ENCODE measurements around the gene NFIL3.

DNA sequence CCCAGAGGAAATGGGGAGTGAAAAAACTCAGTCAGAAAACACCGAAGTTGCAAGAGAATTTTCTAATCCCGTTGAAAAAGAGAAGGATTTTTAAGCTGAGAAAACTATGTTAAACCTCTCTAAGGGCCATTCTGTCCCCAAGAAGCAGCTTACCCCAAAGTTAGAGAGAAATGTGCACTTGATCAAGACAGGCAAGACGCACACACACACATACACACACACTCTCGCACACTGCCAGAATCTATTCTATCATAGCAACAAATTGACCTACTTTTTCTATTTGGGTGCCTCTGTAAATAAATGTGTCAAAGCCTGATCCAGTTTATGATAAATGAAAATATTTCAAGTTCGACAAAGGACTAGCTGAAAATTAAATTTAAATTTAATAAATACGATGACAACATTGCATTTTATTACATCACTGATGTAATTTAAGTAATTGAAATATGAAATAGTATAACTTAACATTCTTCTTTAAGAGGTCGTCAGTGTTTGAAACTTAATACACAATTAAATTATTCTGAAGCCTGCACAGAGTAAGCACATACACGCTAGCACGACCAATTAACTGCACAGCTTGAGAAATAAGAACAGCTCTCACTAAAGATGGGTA is 5.9 kb downstream of the NFIL3 start:
- TF ChIP-seq POLR2AphosphoS5 (IDR thresholded peaks at IDR 0.05; ENCODE audit: low read depth, low read length) (no peak), SIN3A (IDR thresholded peaks at IDR 0.05; ENCODE audit: borderline replicate concordance, insufficient read depth, low read depth, low read length) (no peak), TCF7L2 (IDR thresholded peaks at IDR 0.05; ENCODE audit: low read depth, low read length) (no peak)
- TF ChIP-seq, protein P1, sequence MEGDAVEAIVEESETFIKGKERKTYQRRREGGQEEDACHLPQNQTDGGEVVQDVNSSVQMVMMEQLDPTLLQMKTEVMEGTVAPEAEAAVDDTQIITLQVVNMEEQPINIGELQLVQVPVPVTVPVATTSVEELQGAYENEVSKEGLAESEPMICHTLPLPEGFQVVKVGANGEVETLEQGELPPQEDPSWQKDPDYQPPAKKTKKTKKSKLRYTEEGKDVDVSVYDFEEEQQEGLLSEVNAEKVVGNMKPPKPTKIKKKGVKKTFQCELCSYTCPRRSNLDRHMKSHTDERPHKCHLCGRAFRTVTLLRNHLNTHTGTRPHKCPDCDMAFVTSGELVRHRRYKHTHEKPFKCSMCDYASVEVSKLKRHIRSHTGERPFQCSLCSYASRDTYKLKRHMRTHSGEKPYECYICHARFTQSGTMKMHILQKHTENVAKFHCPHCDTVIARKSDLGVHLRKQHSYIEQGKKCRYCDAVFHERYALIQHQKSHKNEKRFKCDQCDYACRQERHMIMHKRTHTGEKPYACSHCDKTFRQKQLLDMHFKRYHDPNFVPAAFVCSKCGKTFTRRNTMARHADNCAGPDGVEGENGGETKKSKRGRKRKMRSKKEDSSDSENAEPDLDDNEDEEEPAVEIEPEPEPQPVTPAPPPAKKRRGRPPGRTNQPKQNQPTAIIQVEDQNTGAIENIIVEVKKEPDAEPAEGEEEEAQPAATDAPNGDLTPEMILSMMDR (IDR thresholded peaks at IDR 0.05): no peak
- TF ChIP-seq, protein P2, sequence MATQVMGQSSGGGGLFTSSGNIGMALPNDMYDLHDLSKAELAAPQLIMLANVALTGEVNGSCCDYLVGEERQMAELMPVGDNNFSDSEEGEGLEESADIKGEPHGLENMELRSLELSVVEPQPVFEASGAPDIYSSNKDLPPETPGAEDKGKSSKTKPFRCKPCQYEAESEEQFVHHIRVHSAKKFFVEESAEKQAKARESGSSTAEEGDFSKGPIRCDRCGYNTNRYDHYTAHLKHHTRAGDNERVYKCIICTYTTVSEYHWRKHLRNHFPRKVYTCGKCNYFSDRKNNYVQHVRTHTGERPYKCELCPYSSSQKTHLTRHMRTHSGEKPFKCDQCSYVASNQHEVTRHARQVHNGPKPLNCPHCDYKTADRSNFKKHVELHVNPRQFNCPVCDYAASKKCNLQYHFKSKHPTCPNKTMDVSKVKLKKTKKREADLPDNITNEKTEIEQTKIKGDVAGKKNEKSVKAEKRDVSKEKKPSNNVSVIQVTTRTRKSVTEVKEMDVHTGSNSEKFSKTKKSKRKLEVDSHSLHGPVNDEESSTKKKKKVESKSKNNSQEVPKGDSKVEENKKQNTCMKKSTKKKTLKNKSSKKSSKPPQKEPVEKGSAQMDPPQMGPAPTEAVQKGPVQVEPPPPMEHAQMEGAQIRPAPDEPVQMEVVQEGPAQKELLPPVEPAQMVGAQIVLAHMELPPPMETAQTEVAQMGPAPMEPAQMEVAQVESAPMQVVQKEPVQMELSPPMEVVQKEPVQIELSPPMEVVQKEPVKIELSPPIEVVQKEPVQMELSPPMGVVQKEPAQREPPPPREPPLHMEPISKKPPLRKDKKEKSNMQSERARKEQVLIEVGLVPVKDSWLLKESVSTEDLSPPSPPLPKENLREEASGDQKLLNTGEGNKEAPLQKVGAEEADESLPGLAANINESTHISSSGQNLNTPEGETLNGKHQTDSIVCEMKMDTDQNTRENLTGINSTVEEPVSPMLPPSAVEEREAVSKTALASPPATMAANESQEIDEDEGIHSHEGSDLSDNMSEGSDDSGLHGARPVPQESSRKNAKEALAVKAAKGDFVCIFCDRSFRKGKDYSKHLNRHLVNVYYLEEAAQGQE (IDR thresholded peaks at IDR 0.05; ENCODE audit: insufficient read depth in 1 of 2, low read depth in 2 of 2, low read length in 1 of 2): no peak

Data from Panc1 (cell line).